GM12891 (cell line): ENCODE data around the gene TRIM31.

Experiments
- POLR2A ChIP-seq: IDR thresholded peaks from 2 replicates; pipeline ENCODE4 v1.6.1; 2011; ENCODE audit warnings: low read depth, low read length, control low read depth
- POLR2AphosphoS5 ChIP-seq: IDR thresholded peaks from 2 replicates; pipeline ENCODE4 v1.6.1; 2011; ENCODE audit warnings: low read depth, low read length, control low read depth

DNA sequence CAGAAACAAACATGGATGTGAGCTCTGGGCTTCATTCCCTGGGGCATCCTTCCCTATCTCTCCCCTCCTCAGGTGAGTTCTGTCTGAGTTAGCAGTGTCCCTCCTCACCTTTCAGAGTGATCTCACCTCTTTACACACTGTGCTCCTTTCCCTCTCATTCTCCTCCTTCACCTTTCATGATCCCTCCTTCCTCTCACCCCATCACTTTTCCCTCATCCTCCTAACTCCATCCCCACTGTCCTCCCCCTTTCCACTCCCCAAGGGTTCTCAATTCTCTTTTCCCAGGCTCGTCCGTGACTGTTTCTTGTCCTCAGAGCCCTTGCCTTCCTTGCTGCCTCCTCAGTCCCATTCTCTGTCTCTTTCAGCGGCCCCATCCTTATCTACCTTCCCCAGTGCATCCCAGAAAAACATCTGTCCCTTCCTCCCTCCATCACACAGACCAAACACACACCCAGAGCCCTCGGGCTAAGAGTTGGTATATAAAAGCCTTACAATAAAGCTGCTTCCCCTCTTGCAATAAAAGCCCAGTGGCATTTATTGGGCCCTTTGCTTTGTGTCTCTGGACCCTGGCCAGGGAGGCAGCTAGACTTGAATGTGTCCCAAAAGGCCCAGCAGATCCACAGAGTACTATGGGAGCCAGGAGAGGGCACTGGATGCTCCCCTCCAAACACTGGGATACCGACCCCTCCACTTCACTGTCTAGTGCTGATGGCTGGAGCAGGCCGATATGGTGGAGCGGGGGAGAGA is 39.2 kb downstream of the TRIM31 start:
- no peak for TF ChIP-seq POLR2A
- TF ChIP-seq POLR2AphosphoS5, result no peak
